Measurements from ENCODE around the gene STXBP3. TPM values are rescaled to one million over a fixed set of nuclear protein-coding genes. Genes with fewer than 3 reads are reported as not detected.

STXBP3 gene
- total and polyA plus RNA-seq, 2 of the 8 experiments (the other 6 are each of a cell fraction or from before 2014, with no cell fraction given) = 6.0 to 38.5 TPM

- H3K9me3 ChIP-seq (ENCODE audit: insufficient read depth in 2 of 2, low read depth in 1 of 2, low read length in 1 of 2) = no peaks in the 10 kb centered on the region
- no peaks in the 10 kb centered on the region for H3K36me3 ChIP-seq (ENCODE audit: control insufficient read depth in 2 of 4, insufficient read depth in 4 of 4, low read length in 3 of 4)
- ChIA-PET CTCF (ENCODE audit: partially characterized antibody) (no interaction called here), POLR2A (ENCODE audit: partially characterized antibody) (no interaction called here)
- no peak within 1 kb of the TSS for H2BK15ac ChIP-seq (ENCODE audit: low read length)
- no peak for FAIRE-seq
- no peak within 1 kb of the TSS for H3K56ac ChIP-seq (replicated peaks; ENCODE audit: insufficient read length, low read depth, low read length)
- H2AFZ ChIP-seq (ENCODE audit: low read length) = no peak within 1 kb of the TSS
- no peak within 1 kb of the TSS for H2BK120ac ChIP-seq (replicated peaks; ENCODE audit: low read depth, low read length)
- no peak within 1 kb of the TSS for H3K4me2 ChIP-seq (ENCODE audit: insufficient read depth in 1 of 2, low read depth in 2 of 2, low read length in 2 of 2)
- no peak within 1 kb of the TSS for H4K5ac ChIP-seq (ENCODE audit: insufficient read length, low read depth, low read length)
- H3K79me2 ChIP-seq (ENCODE audit: control insufficient read depth in 1 of 2, insufficient read depth in 2 of 2, low read length in 2 of 2) = no peaks in the 10 kb centered on the region
- no peak within 1 kb of the TSS for H3K18ac ChIP-seq (ENCODE audit: extremely low read depth, low read length)
- no peak within 1 kb of the TSS for H2BK5ac ChIP-seq (ENCODE audit: low read depth, low read length)
- no peak for DNase-seq (ENCODE audit: low read depth in 1 of 2, low spot score in 2 of 2)
- no peaks in the 10 kb centered on the region for H3K23me2 ChIP-seq (ENCODE audit: low read depth, low read length)
- H2AK5ac ChIP-seq (ENCODE audit: low read depth, low read length) = no peak within 1 kb of the TSS
- no peak within 1 kb of the TSS for H2BK12ac ChIP-seq (ENCODE audit: low read depth, low read length)
- H3K4me1 ChIP-seq (replicated peaks in 1 of 4; ENCODE audit: control insufficient read depth in 3 of 4, insufficient read depth in 4 of 4, low read length in 3 of 4) = no peaks in the 10 kb centered on the region
- no peaks in the 10 kb centered on the region for H3K79me1 ChIP-seq (ENCODE audit: low read depth, low read length)
- no peak within 1 kb of the TSS for H2BK20ac ChIP-seq (ENCODE audit: low read length)
- 91% methylated on average over 1 of the region's 1 CpG; no CpG with 5 or more reads in 1 of the 2 experiments for WGBS, 2 experiments (ENCODE audit: extremely low coverage in 1 of 2, insufficient coverage in 1 of 2, insufficient read length in 1 of 2, insufficient replicate concordance in 2 of 2, low coverage in 1 of 2, low lambda C conversion rate in 2 of 2, missing lambda C conversion rate in 1 of 2)
- no peak within 1 kb of the TSS for H4K8ac ChIP-seq (ENCODE audit: extremely low read depth, insufficient read depth, low read length)
- no peaks in the 10 kb centered on the region for H4K20me1 ChIP-seq (replicated peaks in 1 of 2; ENCODE audit: control insufficient read depth in 1 of 2, insufficient read depth in 2 of 2, low read length in 2 of 2)
- H3K14ac ChIP-seq (ENCODE audit: insufficient read length) = no peak within 1 kb of the TSS
- no peak within 1 kb of the TSS for H3K4me3 ChIP-seq (ENCODE audit: extremely low read depth in 1 of 4, insufficient read depth in 2 of 4, low read depth in 3 of 4, low read length in 4 of 4)
- H3K9ac ChIP-seq (replicated peaks in 1 of 4; ENCODE audit: extremely low read depth in 1 of 4, low read depth in 3 of 4, low read length in 3 of 4) = no peak within 1 kb of the TSS
- no peak within 1 kb of the TSS for H3K27ac ChIP-seq (ENCODE audit: low read depth, low read length)
- H4K91ac ChIP-seq (replicated peaks; ENCODE audit: insufficient read length, low read length) = no peak within 1 kb of the TSS
- no peaks in the 10 kb centered on the region for H3K27me3 ChIP-seq (replicated peaks in 1 of 4; ENCODE audit: control insufficient read depth in 3 of 4, extremely low read depth in 1 of 4, insufficient read depth in 3 of 4, low read length in 3 of 4)
- no peak within 1 kb of the TSS for H3K23ac ChIP-seq (ENCODE audit: insufficient read length)
- no peak within 1 kb of the TSS for H3K4ac ChIP-seq (replicated peaks; ENCODE audit: insufficient read length, low read depth, low read length)
- no peak for TF ChIP-seq HDAC6 (IDR thresholded peaks at IDR 0.05; ENCODE audit: low read depth, low read length)
- no peak for TF ChIP-seq CHD1 (IDR thresholded peaks at IDR 0.05; ENCODE audit: low read depth, low read length)
- TF ChIP-seq SP1 (IDR thresholded peaks at IDR 0.05; ENCODE audit: low read depth, low read length) = no peak
- TF ChIP-seq CTCF (IDR thresholded peaks at IDR 0.05; ENCODE audit: control extremely low read depth in 1 of 3, insufficient read depth in 1 of 3, low read depth in 1 of 3, low read length in 3 of 3) = no peak
- no peak for TF ChIP-seq ATF2 (IDR thresholded peaks at IDR 0.05; ENCODE audit: low read length)
- TF ChIP-seq GABPA (IDR thresholded peaks at IDR 0.05; ENCODE audit: borderline replicate concordance, insufficient read depth, low read length) = no peak
- TF ChIP-seq EZH2 (IDR thresholded peaks at IDR 0.05; ENCODE audit: low read depth, low read length, severe bottlenecking) = no peak
- TF ChIP-seq POU5F1 (IDR thresholded peaks at IDR 0.05; ENCODE audit: low read depth, low read length) = no peak
- no peak for TF ChIP-seq JUND (IDR thresholded peaks at IDR 0.05; ENCODE audit: low read length)
- no peak for TF ChIP-seq FOSL1 (IDR thresholded peaks at IDR 0.05; ENCODE audit: insufficient read depth, low read depth, low read length)
- no peak for TF ChIP-seq TCF12 (IDR thresholded peaks at IDR 0.05; ENCODE audit: low read depth, low read length)
Measured at GRCh38 chr1:108856994-108857393, 110.5 kb downstream of the STXBP3 start, which contains the start of gene AKNAD1. Gene AKNAD1, minus strand, starts transcription at chr1:108857094. Its CDS starts 4,430 bp downstream, at chr1:108852664.
